ENCODE data around the gene NCAPD2. TPM values are rescaled to one million over a fixed set of nuclear protein-coding genes. Genes with fewer than 3 reads are reported as not detected.
"Not testable (repeated sequence)": the region's sequence is repeated elsewhere in the genome, so short reads cannot be mapped to it uniquely, and the experiment has no call there.

NCAPD2 gene
- total RNA-seq, 1 experiment from 2014 or later: 114 TPM

DNA sequence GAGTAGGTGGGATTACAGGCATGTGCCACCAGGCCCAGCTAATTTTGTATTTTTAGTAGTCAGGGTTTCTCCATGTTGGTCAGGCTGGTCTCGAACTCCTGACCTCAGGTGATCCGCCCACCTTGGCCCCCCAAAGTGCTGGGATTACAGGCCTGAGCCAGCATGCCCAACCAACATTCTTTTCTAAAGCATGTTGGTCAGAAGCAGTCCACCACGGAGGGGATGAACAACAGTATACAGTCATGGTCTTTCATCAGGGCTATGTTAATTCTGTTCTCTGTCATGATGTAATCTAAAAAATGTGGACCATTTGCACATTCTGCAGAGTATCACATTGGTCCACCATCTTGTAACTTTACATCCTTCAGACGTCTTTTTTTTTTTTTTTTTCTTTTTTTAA lies 4.5 kb upstream of the NCAPD2 start:
- WGBS (ENCODE audit: extremely low coverage, insufficient read length, low lambda C conversion rate): no CpG with 5 or more reads among the region's 4 CpGs
- H4K91ac ChIP-seq (ENCODE audit: insufficient read length, low read depth, low read length): no peak overlapping the region
- no peaks in the 10 kb centered on the region; the same call in 1 of the 2 replicates for H3K79me2 ChIP-seq (ENCODE audit: insufficient read depth, low read length)
- Mint-ChIP-seq H3K27ac (no peak overlapping the region), H3K9me3 (no peaks in the 10 kb centered on the region), H3K4me3 (no peak overlapping the region), H3K27me3 (ENCODE audit: low read depth) (peaks cover 2% of the 10 kb centered on the region; the same call in 1 of the 2 replicates), H3K36me3 (ENCODE audit: insufficient read depth in 1 of 3, low read depth in 3 of 3) (peaks cover 6 to 9% (median 8%) of the 10 kb centered on the region in 3 experiments; a peak in 6 of 7 replicates), H3K4me1 (peaks cover 5 to 6% of the 10 kb centered on the region in 2 experiments)
- no peak overlapping the region for H4K8ac ChIP-seq (replicated peaks; ENCODE audit: insufficient read length, low read depth, low read length)
- peaks cover 9% of the 10 kb centered on the region for H3K23me2 ChIP-seq (ENCODE audit: insufficient read length, low read depth, low read length, poor library complexity, severe bottlenecking)
- H2BK5ac ChIP-seq (ENCODE audit: insufficient read length, low read length): no peak overlapping the region
- H4K5ac ChIP-seq (ENCODE audit: insufficient read length, low read depth, low read length): no peak overlapping the region
- no peak overlapping the region for H3K4ac ChIP-seq (ENCODE audit: low read depth, low read length)
- H2BK20ac ChIP-seq (ENCODE audit: low read depth, low read length, poor library complexity, severe bottlenecking): no peak overlapping the region
- no peak overlapping the region for H3K23ac ChIP-seq (ENCODE audit: insufficient read length, low read depth, low read length)
- H2AFZ ChIP-seq (ENCODE audit: low read length): no peak overlapping the region
- no peak overlapping the region for H3K14ac ChIP-seq (ENCODE audit: insufficient read depth, low read length)
- no peaks in the 10 kb centered on the region for H3K79me1 ChIP-seq (ENCODE audit: insufficient read depth, low read depth, low read length, poor library complexity, severe bottlenecking)
- H3K4me2 ChIP-seq (ENCODE audit: insufficient read depth, insufficient read length, low read length): no peak overlapping the region
- no peak overlapping the region for H3K9ac ChIP-seq (ENCODE audit: extremely low read depth, insufficient read length, low read length)
- no peak overlapping the region for H3K18ac ChIP-seq (ENCODE audit: insufficient read length, low read depth, low read length)
- no peaks in the 10 kb centered on the region for H4K20me1 ChIP-seq (ENCODE audit: control insufficient read depth, insufficient read depth, insufficient read length)
- H3T11ph ChIP-seq (ENCODE audit: low read length): no peak overlapping the region
- H2BK120ac ChIP-seq (ENCODE audit: low read depth, low read length, poor library complexity, severe bottlenecking): no peak overlapping the region
- DNase-seq: no peak
- H3K27me3 ChIP-seq (ENCODE audit: insufficient read depth, low read length): no peaks in the 10 kb centered on the region
- no peaks in the 10 kb centered on the region for H3K9me3 ChIP-seq (ENCODE audit: control insufficient read depth, low read depth, low read length)
- no peak overlapping the region for H2BK12ac ChIP-seq (ENCODE audit: insufficient read length, low read depth, low read length)
- no peak overlapping the region for H3K56ac ChIP-seq (ENCODE audit: insufficient read length, low read depth, low read length)
- no peak overlapping the region for H2AK5ac ChIP-seq (ENCODE audit: insufficient read length, low read length)
- no peak overlapping the region for H2BK15ac ChIP-seq (ENCODE audit: low read depth, low read length)
- H3K4me1 ChIP-seq (ENCODE audit: insufficient read depth, low read length): no peaks in the 10 kb centered on the region
- TF ChIP-seq, protein P1, sequence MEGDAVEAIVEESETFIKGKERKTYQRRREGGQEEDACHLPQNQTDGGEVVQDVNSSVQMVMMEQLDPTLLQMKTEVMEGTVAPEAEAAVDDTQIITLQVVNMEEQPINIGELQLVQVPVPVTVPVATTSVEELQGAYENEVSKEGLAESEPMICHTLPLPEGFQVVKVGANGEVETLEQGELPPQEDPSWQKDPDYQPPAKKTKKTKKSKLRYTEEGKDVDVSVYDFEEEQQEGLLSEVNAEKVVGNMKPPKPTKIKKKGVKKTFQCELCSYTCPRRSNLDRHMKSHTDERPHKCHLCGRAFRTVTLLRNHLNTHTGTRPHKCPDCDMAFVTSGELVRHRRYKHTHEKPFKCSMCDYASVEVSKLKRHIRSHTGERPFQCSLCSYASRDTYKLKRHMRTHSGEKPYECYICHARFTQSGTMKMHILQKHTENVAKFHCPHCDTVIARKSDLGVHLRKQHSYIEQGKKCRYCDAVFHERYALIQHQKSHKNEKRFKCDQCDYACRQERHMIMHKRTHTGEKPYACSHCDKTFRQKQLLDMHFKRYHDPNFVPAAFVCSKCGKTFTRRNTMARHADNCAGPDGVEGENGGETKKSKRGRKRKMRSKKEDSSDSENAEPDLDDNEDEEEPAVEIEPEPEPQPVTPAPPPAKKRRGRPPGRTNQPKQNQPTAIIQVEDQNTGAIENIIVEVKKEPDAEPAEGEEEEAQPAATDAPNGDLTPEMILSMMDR (conservative IDR thresholded peaks at IDR 0.05): no peak
- H3K27ac ChIP-seq (ENCODE audit: insufficient read length, low read depth, low read length): no peak overlapping the region

DNA sequence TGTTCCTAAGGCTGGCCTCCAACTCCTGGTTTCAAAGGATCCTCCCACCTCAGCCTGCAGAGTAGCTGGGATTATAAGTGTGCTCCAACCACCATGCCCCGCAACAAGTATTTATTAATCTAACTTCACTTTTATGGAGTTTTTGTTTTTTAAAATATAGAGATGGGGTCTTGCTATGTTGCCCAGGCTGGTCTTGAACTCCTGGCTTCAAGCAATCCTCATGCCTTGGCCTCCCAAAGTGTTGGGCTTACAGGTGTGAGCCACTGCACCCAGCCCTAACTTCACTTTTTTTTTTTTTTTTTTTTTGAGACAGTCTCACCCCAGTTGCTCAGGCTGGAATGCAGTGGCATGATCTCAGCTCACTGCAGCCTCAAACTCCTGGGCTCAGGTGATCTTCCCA lies 3.2 kb upstream of the NCAPD2 start:
- not testable (repeated sequence) for H3K27ac ChIP-seq (ENCODE audit: insufficient read length, low read depth, low read length); H4K20me1 ChIP-seq (ENCODE audit: control insufficient read depth, insufficient read depth, insufficient read length); H2BK5ac ChIP-seq (ENCODE audit: insufficient read length, low read length); DNase-seq; H3K4me3 Mint-ChIP-seq; H4K8ac ChIP-seq (replicated peaks; ENCODE audit: insufficient read length, low read depth, low read length); H3K79me1 ChIP-seq (ENCODE audit: insufficient read depth, low read depth, low read length, poor library complexity, severe bottlenecking); H3K4ac ChIP-seq (ENCODE audit: low read depth, low read length); H4K91ac ChIP-seq (ENCODE audit: insufficient read length, low read depth, low read length); H3K23ac ChIP-seq (ENCODE audit: insufficient read length, low read depth, low read length); H3K27me3 ChIP-seq (ENCODE audit: insufficient read depth, low read length); H3K9ac ChIP-seq (ENCODE audit: extremely low read depth, insufficient read length, low read length); H3K27me3 Mint-ChIP-seq (ENCODE audit: low read depth); H2BK12ac ChIP-seq (ENCODE audit: insufficient read length, low read depth, low read length); H3K14ac ChIP-seq (ENCODE audit: insufficient read depth, low read length); H2BK15ac ChIP-seq (ENCODE audit: low read depth, low read length); H3K4me2 ChIP-seq (ENCODE audit: insufficient read depth, insufficient read length, low read length); H3K56ac ChIP-seq (ENCODE audit: insufficient read length, low read depth, low read length); H3K79me2 ChIP-seq (ENCODE audit: insufficient read depth, low read length); H4K5ac ChIP-seq (ENCODE audit: insufficient read length, low read depth, low read length); H2AFZ ChIP-seq (ENCODE audit: low read length); H3K18ac ChIP-seq (ENCODE audit: insufficient read length, low read depth, low read length); H3K23me2 ChIP-seq (ENCODE audit: insufficient read length, low read depth, low read length, poor library complexity, severe bottlenecking); H2BK20ac ChIP-seq (ENCODE audit: low read depth, low read length, poor library complexity, severe bottlenecking); H2AK5ac ChIP-seq (ENCODE audit: insufficient read length, low read length); H3K9me3 Mint-ChIP-seq; H3T11ph ChIP-seq (ENCODE audit: low read length); H2BK120ac ChIP-seq (ENCODE audit: low read depth, low read length, poor library complexity, severe bottlenecking); H3K9me3 ChIP-seq (ENCODE audit: control insufficient read depth, low read depth, low read length); H3K4me1 ChIP-seq (ENCODE audit: insufficient read depth, low read length); H3K27ac Mint-ChIP-seq
- peaks cover 10 to 18% (median 15%) of the 10 kb centered on the region in 3 experiments for H3K36me3 Mint-ChIP-seq (ENCODE audit: insufficient read depth in 1 of 3, low read depth in 3 of 3)
- no CpG with 5 or more reads among the region's 1 CpG for WGBS (ENCODE audit: extremely low coverage, insufficient read length, low lambda C conversion rate)
- peaks cover 17% of the 10 kb centered on the region in 2 experiments for H3K4me1 Mint-ChIP-seq

Data from H9 (cell line).